HL-60/S4 (cell line): ENCODE measurements around the gene TMPRSS7.

Source experiments
- in situ Hi-C: fragments of 300-500 bp; cut with MboI; formaldehyde crosslinking; loops from 2 replicates; pipeline ENCODE4 v1.14.3; 2022; ENCODE audit warnings: low sequenced_read_pairs

TMPRSS7 gene

GRCh38 chr3:112095731-112096130, 61.2 kb downstream of the TMPRSS7 start:
- in situ Hi-C loops: no loop called here

- in situ Hi-C loops: no loop called here
Measured at GRCh38 chr3:112096176-112096575, 61.6 kb downstream of the TMPRSS7 start.

DNA sequence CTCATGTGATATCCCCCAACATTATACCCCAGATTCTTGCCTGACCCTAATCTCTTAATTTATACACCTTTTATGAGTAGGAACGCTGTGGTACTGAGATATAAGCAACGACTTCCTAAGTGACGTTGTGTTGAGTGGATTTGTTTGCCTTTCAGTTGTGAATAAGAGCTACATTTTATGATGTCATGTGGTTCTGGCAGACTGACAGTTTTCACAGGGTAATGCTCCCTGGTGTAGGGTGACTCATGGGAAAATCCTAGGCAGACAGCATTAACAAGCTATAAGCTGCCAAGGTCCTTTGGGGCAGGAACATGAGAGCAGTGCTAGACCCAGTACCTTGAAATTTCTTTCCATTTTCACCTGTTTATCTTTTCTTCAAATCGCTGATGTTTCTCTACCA, 62.8 kb downstream of the TMPRSS7 start:
- in situ Hi-C loops: no loop called here

- in situ Hi-C loops: loop anchor here (25.0 kb wide), 1 partner anchor 185 kb away; the partner anchor contains the start of gene SLC9C1
Measured at GRCh38 chr3:112101916-112102315, 67.4 kb downstream of the TMPRSS7 start.

- in situ Hi-C loops: loop anchor here (25.0 kb wide), 1 partner anchor 183 kb away; the partner anchor contains the start of gene SLC9C1
Measured at GRCh38 chr3:112104774-112105173, 70.2 kb downstream of the TMPRSS7 start.

DNA sequence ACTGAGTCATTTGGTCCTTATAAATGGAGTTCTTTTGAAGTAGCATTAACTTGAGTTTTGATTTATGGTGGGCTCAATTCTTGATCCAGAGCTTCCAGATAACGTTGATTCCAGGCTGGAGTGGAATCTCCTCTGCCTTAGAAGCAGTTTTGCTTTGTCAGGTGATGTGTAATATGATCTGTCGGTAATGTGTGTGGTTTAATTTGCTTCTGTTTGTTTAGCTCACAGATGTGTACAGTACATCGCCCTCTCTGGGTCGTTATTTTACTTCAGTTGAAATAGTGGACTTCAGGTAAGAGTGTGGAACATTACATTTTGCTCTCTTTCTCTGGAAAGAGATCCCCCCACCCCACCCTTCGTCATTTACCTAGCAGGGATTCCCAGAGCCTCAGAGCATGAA, 74.8 kb downstream of the TMPRSS7 start:
- in situ Hi-C loops: loop anchor here (25.0 kb wide), 1 partner anchor 178 kb away; the partner anchor contains the start of gene SLC9C1

- in situ Hi-C loops: loop anchor here (25.0 kb wide), 1 partner anchor 175 kb away; the partner anchor contains the start of gene SLC9C1
Measured at GRCh38 chr3:112111785-112112402, 77.4 kb downstream of the TMPRSS7 start.

GRCh38 chr3:112114576-112115160, 80.1 kb downstream of the TMPRSS7 start:
- in situ Hi-C loops: loop anchor here (25.0 kb wide), 1 partner anchor 173 kb away; the partner anchor contains the start of gene SLC9C1

- in situ Hi-C loops: loop anchor here (25.0 kb wide), 1 partner anchor 172 kb away; the partner anchor contains the start of gene SLC9C1
Measured at GRCh38 chr3:112115161-112115739, 80.7 kb downstream of the TMPRSS7 start.

GRCh38 chr3:112115806-112116383, 81.4 kb downstream of the TMPRSS7 start:
- in situ Hi-C loops: loop anchor here (25.0 kb wide), 1 partner anchor 171 kb away; the partner anchor contains the start of gene SLC9C1

- in situ Hi-C loops: loop anchor here (25.0 kb wide), 1 partner anchor 171 kb away; the partner anchor contains the start of gene SLC9C1
Measured at GRCh38 chr3:112116748-112117186, 82.2 kb downstream of the TMPRSS7 start.

GRCh38 chr3:112117415-112117814, 82.9 kb downstream of the TMPRSS7 start:
- in situ Hi-C loops: loop anchor here (25.0 kb wide), 1 partner anchor 170 kb away; the partner anchor contains the start of gene SLC9C1

- in situ Hi-C loops: loop anchor here (25.0 kb wide), 1 partner anchor 169 kb away; the partner anchor contains the start of gene SLC9C1
Measured at GRCh38 chr3:112117841-112118571, 83.5 kb downstream of the TMPRSS7 start.

DNA sequence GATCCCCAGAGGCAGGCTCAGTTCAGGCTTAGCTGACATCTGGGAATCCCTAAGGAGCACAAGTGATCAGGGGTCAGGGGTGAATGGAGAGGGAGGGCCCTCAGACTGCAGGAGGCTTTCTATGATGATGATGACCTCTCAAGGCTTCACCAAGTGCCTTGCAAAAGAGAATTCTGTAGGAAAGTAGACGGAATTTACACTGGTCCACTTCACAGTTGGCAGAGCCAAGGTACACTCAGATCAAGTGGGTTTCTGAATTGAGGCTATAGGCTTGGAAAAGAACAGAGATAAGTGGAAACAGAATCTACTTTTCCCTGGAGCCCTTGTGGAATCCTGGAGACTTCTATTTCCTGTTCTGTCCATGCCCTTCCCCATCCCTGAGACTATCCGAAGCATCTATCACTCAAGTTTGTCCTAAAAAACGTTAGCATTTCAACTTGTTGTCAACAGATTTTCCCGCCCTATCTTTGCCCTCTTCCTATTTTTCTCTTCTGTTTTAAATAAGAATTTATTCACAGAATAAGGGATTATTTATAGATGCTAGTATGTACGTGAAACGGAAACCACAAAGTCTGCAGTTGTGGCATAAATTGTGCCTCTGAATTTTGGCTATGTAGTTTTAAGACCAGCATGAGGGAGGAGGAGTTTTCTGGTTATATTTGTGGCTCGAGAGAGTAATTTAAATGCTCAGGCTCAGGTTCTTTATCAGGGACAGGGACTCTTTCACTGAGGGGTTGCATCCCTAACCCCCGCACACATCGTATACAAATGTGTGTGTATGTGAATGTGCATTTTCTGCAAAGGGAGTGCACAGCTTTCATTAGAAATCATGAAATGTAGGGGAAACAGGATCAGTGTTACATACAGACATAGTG, 85.7 kb downstream of the TMPRSS7 start:
- in situ Hi-C loops: loop anchor here (10.0 to 25.0 kb wide), 2 partner anchors 167 to 405 kb away; partner anchors contain the start of gene SLC9C1

DNA sequence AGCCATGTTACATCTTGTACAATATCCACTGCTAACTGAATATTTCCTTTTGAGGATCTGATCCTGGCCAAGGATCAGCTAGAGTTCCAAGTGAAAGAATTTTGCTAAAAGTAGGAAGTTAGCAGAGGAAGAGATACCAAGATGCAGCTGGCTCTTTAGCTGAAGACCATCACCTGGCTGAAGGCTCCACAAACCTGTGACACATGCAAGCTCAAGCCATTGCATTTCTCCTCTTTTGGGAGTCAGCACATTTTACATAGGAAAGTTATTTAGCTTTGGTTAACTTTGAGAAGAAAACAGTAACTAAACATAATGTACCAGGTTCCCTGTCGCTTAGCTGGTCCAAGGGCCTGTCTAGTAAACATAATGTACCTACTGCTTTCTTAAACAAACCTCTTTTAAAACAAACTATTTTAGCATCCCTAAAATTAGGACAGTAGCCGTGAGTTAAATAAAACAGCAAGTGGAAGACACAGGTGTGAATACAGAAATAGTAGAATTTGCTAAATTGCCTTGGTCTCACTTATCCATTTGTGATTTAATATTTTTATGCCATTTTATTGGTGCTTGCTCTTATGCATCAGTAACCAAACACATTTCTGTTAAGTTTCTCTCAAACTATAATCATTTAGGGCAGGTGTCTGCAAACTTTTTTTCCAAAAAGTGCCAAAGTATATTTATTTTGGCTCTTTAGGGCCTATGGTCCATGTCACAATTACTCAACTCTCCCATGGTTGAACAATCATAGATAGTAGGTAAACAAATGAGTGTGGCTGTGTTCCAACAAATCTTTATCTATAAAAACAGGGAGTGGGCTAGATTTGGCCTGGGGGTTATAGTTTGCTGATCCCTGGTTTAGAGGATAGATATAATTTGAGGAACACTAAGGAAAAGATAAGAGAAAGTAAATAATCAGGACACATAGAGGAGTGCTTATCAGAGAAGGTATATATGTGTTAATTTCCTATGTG, 87.3 kb downstream of the TMPRSS7 start:
- in situ Hi-C loops: loop anchor here (10.0 to 25.0 kb wide), 2 partner anchors 165 to 403 kb away; partner anchors contain the start of gene SLC9C1

DNA sequence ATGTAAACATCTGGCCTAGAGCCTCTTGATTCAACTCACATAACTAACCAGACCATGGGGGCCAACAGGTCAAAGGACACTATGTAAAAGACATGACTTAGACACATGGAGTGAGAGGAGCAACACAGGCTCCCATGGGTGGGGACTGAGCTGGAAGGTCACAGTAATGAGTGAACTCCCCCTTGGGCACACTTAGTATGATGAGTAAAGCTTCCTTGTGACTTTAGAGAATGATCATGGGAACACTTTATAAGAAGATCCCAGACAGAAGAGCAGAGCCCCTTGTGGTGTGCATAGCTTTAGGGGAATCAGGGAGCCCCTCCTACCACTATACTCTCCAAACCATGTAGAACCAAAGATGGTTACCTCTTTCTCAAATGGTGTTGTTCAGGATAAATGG, 88.3 kb downstream of the TMPRSS7 start:
- in situ Hi-C loops: loop anchor here (10.0 to 25.0 kb wide), 2 partner anchors 164 to 402 kb away; partner anchors contain the start of gene SLC9C1

- in situ Hi-C loops: loop anchor here (10.0 to 25.0 kb wide), 2 partner anchors 164 to 401 kb away; partner anchors contain the start of gene SLC9C1
Measured at GRCh38 chr3:112123548-112123947, 89.0 kb downstream of the TMPRSS7 start.
